ENCODE data around the gene DCTPP1. TPM values are rescaled to one million over a fixed set of nuclear protein-coding genes. Genes with fewer than 3 reads are reported as not detected.

The DCTPP1 gene
- total and polyA plus RNA-seq, 2 of the 13 experiments (the other 11 are each of a cell fraction or from before 2014, with no cell fraction given), result 54.8 to 74.4 TPM

- Histone ChIP-seq H3K9me3 (ENCODE audit: low read length) (no peaks in the 10 kb centered on the region), H3K4me2 (ENCODE audit: low read depth, low read length) (peak overlapping the region; percentile 93), H2AFZ (ENCODE audit: low read length) (no peak overlapping the region), H3K4me1 (ENCODE audit: insufficient read depth, low read length) (peaks cover 31% of the 10 kb centered on the region), H3K4me3 (replicated peaks in 1 of 3; ENCODE audit: insufficient read depth in 1 of 3, low read depth in 2 of 3, low read length in 3 of 3) (peak overlapping the region; percentile 87 to 96 (median 91)), H3K79me2 (ENCODE audit: insufficient read depth, low read length) (peaks cover 9% of the 10 kb centered on the region), H3K36me3 (replicated peaks in 1 of 2; ENCODE audit: control insufficient read depth in 1 of 2, insufficient read depth in 2 of 2, low read length in 2 of 2) (peaks cover 10 to 18% of the 10 kb centered on the region in 2 experiments), H3K9ac (ENCODE audit: insufficient read depth, low read depth, low read length) (peak overlapping the region; percentile 88), H3K27ac (ENCODE audit: extremely low read length, insufficient read depth, low read length) (peak overlapping the region; percentile 85), H4K20me1 (ENCODE audit: insufficient read depth, low read length) (no peaks in the 10 kb centered on the region), H3K27me3 (ENCODE audit: control insufficient read depth in 1 of 2, insufficient read depth in 2 of 2, low read length in 2 of 2) (no peaks in the 10 kb centered on the region)
- ChIA-PET POLR2A (interaction anchor here (0.6 to 4.9 kb wide), 32 partner anchors 8 to 576 kb away, joined by 3 to 70 read pairs (median 5); partner anchors contain the start of genes ALDOA, CD2BP2, DCTPP1 and SEPTIN1), CTCF (ENCODE audit: low intra/inter-chr PET ratio, low total read pairs) (interaction anchor here (0.7 to 2.3 kb wide), 2 partner anchors 12 kb away, joined by 3 to 20 read pairs; partner anchors contain the start of gene ZNF48)
- WGBS (ENCODE audit: low lambda C conversion rate), result 12% methylated on average over 18 of the region's 19 CpGs
- ATAC-seq (no peak; the same call in 1 of the 3 replicates), DNase-seq (ENCODE audit: low spot score) (no peak), FAIRE-seq (no peak)
- in situ Hi-C loops (cut with HindIII; ENCODE audit: extremely low pct_ligation_motif_present, low pct_unique_long_range_greater_than_20kb), result no loop called here
- TSS peak; percentile 73 for BruUV-seq (replicated peaks)
- intact Hi-C loops (cut with micrococcal nuclease; ENCODE audit: unreplicated experiment), result loop anchor here (1.0 to 2.0 kb wide), 2 partner anchors 38 to 53 kb away; partner anchors contain the start of genes CD2BP2 and TBC1D10B
- TF ChIP-seq CHD2 (IDR thresholded peaks at IDR 0.05; ENCODE audit: low read depth, low read length) (0 out of 2 replicates have a peak, but pooled peaks have one; percentile 9), RARG (CRISPR knock-in tag; IDR thresholded peaks at IDR 0.05; ENCODE audit: low read depth) (0 out of 2 replicates have a peak, but pooled peaks have one; percentile 6), CENPBD1 (CRISPR knock-in tag; IDR thresholded peaks at IDR 0.05; ENCODE audit: borderline replicate concordance, low read depth) (no peak), ZNF280D (CRISPR knock-in tag; IDR thresholded peaks at IDR 0.05) (0 out of 2 replicates have a peak, but pooled peaks have one; percentile 31), CCAR2 (optimal IDR thresholded peaks at IDR 0.05; ENCODE audit: low read depth, low read length) (no peak), ZFP41 (CRISPR knock-in tag; IDR thresholded peaks at IDR 0.05; ENCODE audit: borderline replicate concordance) (peak; percentile 14; the same call in 1 of the 2 replicates), LBX2 (CRISPR knock-in tag; IDR thresholded peaks at IDR 0.05; ENCODE audit: borderline replicate concordance) (0 out of 2 replicates have a peak, but pooled peaks have one; percentile 19), JUND (CRISPR knock-in tag; IDR thresholded peaks at IDR 0.05) (peak; percentile 56), TCF12 (IDR thresholded peaks at IDR 0.05) (no peak), TCF12 (CRISPR knock-in tag; IDR thresholded peaks at IDR 0.05) (no peak), SRY (CRISPR knock-in tag; IDR thresholded peaks at IDR 0.05) (0 out of 2 replicates have a peak, but pooled peaks have one; percentile 0), ZNF512 (CRISPR knock-in tag; IDR thresholded peaks at IDR 0.05) (no peak), ZNF441 (CRISPR knock-in tag; IDR thresholded peaks at IDR 0.05; ENCODE audit: borderline replicate concordance) (peak; percentile 58; the same call in 1 of the 2 replicates), ARID2 (CRISPR knock-in tag; IDR thresholded peaks at IDR 0.05; ENCODE audit: borderline replicate concordance) (0 out of 2 replicates have a peak, but pooled peaks have one; percentile 22), ZNF354B (CRISPR knock-in tag; IDR thresholded peaks at IDR 0.05) (0 out of 2 replicates have a peak, but pooled peaks have one; percentile 9)
Measured at GRCh38 chr16:30407804-30408534, 21.9 kb downstream of the DCTPP1 start.

Measured in HepG2 (cell line).